Epithelial cell of proximal tubule (primary cell): Measurements from ENCODE around the gene JARID2. TPM values are rescaled to one million over a fixed set of nuclear protein-coding genes. Genes with fewer than 3 reads are reported as not detected.
A peak's percentile ranks its signal among the peaks of the same experiment; 100 is the strongest.

Experiments
- DNase-seq: peaks from one replicate; pipeline ENCODE4 v3.0.0-alpha.2; 2011; ENCODE audit warnings: low read depth
- H3K4me3 ChIP-seq: 2 replicates; pipeline ENCODE4 v1.5.1; 2011; ENCODE audit warnings: low read depth, mild to moderate bottlenecking, low read length
- CTCF ChIP-seq: conservative IDR thresholded peaks from 2 replicates; pipeline ENCODE4 v1.5.1; 2012; ENCODE audit warnings: low read depth, mild to moderate bottlenecking, low read length
- total RNA-seq: library from RNA; depleted of rRNA; stranded (reverse); fragments of >200 nt; gene quantifications from 2 replicates; pipeline ENCODE4 v1.2.3, GENCODE V29; 2015

JARID2 gene
- total RNA-seq, 1 donor from 2014 or later = 5.1 TPM

GRCh38 chr6:15389765-15390723 is 144.2 kb downstream of the JARID2 start:
- DNase-seq = no peak
- TF ChIP-seq CTCF = peak; percentile 81
- no peak overlapping the region for H3K4me3 ChIP-seq

GRCh38 chr6:15391500-15391899 is 145.6 kb downstream of the JARID2 start:
- H3K4me3 ChIP-seq = no peak overlapping the region
- DNase-seq = no peak
- TF ChIP-seq CTCF = no peak

- no peak for DNase-seq
- no peak overlapping the region for H3K4me3 ChIP-seq
- no peak for TF ChIP-seq CTCF
These were observed 146.3 kb downstream of the JARID2 start for GRCh38 chr6:15392182-15392581.

- TF ChIP-seq CTCF = no peak
- no peak overlapping the region for H3K4me3 ChIP-seq
- DNase-seq = no peak
These were observed 147.7 kb downstream of the JARID2 start for GRCh38 chr6:15393605-15394004.

- no peak for DNase-seq
- H3K4me3 ChIP-seq = no peak overlapping the region
These were observed 149.2 kb downstream of the JARID2 start for GRCh38 chr6:15395087-15395486.

GRCh38 chr6:15396808-15397207 is 150.9 kb downstream of the JARID2 start:
- no peak for DNase-seq
- H3K4me3 ChIP-seq = no peak overlapping the region
- no peak for TF ChIP-seq CTCF

More at GRCh38 chr6:15395087-15395486, 149.2 kb downstream of the JARID2 start:
- no peak for TF ChIP-seq CTCF
